Liver (tissue), 3 donors: ENCODE measurements around the gene MRPL21.

Experiments
- ATF3 ChIP-seq: IDR thresholded peaks from 2 replicates; pipeline ENCODE4 v1.6.1; 2016; ENCODE audit warnings: antibody characterized with exemption
- GABPA ChIP-seq, 2 donors: IDR thresholded peaks in 1 of 2; conservative IDR thresholded peaks in 1 of 2; 2 replicates each; pipeline ENCODE4 v1.6.1; 2016; ENCODE audit warnings: antibody characterized with exemption in 2 of 2, mild to moderate bottlenecking in 1 of 2, moderate library complexity in 1 of 2
- JUND ChIP-seq, 2 donors: IDR thresholded peaks; 2 replicates each; pipeline ENCODE4 v1.6.1; 2016; ENCODE audit warnings: antibody characterized with exemption in 2 of 2
- RXRA ChIP-seq, 2 donors: IDR thresholded peaks; 2 replicates each; pipeline ENCODE4 v1.6.1; 2017 to 2018; ENCODE audit warnings: antibody characterized with exemption in 2 of 2, mild to moderate bottlenecking in 1 of 2
- ZBTB33 ChIP-seq: IDR thresholded peaks from 2 replicates; pipeline ENCODE4 v1.6.1; 2016; ENCODE audit warnings: antibody characterized with exemption
- TF ChIP-seq, protein P1 (sequence below): fragments of 150-350 bp; IDR thresholded peaks from 2 replicates; pipeline ENCODE4 v1.5.1; 2017; ENCODE audit warnings: improper control_type of control experiment, low read depth, low read length; ENCODE audit not compliant: missing input control
- donor health status: healthy.
- donor health status: healthy.

- TF ChIP-seq, protein P1, sequence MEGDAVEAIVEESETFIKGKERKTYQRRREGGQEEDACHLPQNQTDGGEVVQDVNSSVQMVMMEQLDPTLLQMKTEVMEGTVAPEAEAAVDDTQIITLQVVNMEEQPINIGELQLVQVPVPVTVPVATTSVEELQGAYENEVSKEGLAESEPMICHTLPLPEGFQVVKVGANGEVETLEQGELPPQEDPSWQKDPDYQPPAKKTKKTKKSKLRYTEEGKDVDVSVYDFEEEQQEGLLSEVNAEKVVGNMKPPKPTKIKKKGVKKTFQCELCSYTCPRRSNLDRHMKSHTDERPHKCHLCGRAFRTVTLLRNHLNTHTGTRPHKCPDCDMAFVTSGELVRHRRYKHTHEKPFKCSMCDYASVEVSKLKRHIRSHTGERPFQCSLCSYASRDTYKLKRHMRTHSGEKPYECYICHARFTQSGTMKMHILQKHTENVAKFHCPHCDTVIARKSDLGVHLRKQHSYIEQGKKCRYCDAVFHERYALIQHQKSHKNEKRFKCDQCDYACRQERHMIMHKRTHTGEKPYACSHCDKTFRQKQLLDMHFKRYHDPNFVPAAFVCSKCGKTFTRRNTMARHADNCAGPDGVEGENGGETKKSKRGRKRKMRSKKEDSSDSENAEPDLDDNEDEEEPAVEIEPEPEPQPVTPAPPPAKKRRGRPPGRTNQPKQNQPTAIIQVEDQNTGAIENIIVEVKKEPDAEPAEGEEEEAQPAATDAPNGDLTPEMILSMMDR = no peak
- TF ChIP-seq JUND (IDR thresholded peaks at IDR 0.05) (no peak), ATF3 (no peak), RXRA (IDR thresholded peaks at IDR 0.05) (no peak), ZBTB33 (no peak), GABPA (IDR thresholded peaks at IDR 0.05 in 1 of 2, conservative IDR thresholded peaks at IDR 0.05 in 1 of 2) (no peak)
Observed at GRCh38 chr11:68913188-68913587, 9.6 kb upstream of the MRPL21 start.
